ENCODE measurements around the gene THEMIS2. TPM values are rescaled to one million over a fixed set of nuclear protein-coding genes. Genes with fewer than 3 reads are reported as not detected.

The THEMIS2 gene
- total and polyA plus RNA-seq, 2 experiments from 2014 or later: 8.1 to 32.4 TPM

DNA sequence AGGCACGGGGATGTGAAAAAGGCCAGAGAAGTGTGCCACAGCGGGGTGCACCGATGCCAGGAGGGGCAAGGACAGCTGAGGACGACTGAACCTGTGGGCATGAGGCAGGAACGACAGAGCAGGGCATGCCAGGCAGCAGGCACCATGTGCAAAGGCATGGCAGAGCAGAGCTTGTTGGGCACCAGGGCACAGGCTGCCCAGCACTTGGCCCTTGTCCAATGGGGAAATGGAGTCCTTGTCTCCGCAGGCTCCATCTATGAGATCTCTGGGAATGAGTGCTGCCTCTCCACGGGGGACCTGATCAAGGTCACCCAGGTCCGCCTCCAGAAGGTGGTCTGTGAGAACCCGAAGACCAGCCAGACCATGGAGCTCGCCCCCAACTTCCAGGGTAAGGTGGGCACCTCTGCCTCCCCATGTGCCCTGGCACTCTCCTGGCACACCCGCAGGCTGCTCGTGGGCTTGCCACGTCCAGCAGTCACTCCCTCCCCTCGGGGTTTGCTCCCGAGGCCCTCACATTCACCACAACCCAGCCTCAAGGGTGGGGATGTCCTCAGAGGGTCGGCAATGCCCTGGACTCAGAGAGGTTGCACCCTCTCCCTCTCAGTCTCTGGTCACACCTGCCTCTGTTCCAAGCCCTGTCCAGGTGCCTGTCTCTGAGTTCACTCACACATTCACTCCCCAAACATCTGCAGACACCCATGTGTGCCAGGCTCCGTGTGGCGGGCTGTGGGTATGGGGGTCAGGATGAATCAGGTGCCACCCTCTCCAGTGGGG is 4.2 kb downstream of the THEMIS2 start:
- no peaks in the 10 kb centered on the region for H3K79me2 ChIP-seq (replicated peaks; ENCODE audit: insufficient read depth)
- peaks cover 10% of the 10 kb centered on the region; the same call in 2 of the 3 replicates for H3K36me3 Mint-ChIP-seq (ENCODE audit: low read depth)
- no peaks in the 10 kb centered on the region for H4K20me1 ChIP-seq (replicated peaks; ENCODE audit: insufficient read depth)
- no peak for ATAC-seq
- H3K27me3 Mint-ChIP-seq (ENCODE audit: insufficient read depth, low read depth, poor library complexity): peaks cover 15% of the 10 kb centered on the region
- H3K27me3 ChIP-seq (ENCODE audit: insufficient read depth): no peaks in the 10 kb centered on the region
- no peaks in the 10 kb centered on the region for H3K9me3 Mint-ChIP-seq
- H2AFZ ChIP-seq: no peak overlapping the region
- peaks cover 4% of the 10 kb centered on the region for H3K4me1 Mint-ChIP-seq
- TF ChIP-seq ZNF331 (CRISPR knock-in tag; IDR thresholded peaks at IDR 0.05; ENCODE audit: low read depth): no peak
- no peak overlapping the region for H3K4me3 Mint-ChIP-seq
- no peak for DNase-seq (ENCODE audit: low spot score)
- H3K36me3 ChIP-seq (ENCODE audit: insufficient read depth): no peaks in the 10 kb centered on the region
- H3K4me3 ChIP-seq: no peak overlapping the region
- no peaks in the 10 kb centered on the region for H3K4me1 ChIP-seq (ENCODE audit: insufficient read depth)
- no peaks in the 10 kb centered on the region for H3K9me2 ChIP-seq (ENCODE audit: insufficient read depth)
- H3K27ac ChIP-seq (ENCODE audit: low read depth): no peak overlapping the region
- no peaks in the 10 kb centered on the region for H3F3A ChIP-seq (replicated peaks; ENCODE audit: low read depth)
- no peak overlapping the region for H3K27ac Mint-ChIP-seq
- H3K4me2 ChIP-seq: no peak overlapping the region

DNA sequence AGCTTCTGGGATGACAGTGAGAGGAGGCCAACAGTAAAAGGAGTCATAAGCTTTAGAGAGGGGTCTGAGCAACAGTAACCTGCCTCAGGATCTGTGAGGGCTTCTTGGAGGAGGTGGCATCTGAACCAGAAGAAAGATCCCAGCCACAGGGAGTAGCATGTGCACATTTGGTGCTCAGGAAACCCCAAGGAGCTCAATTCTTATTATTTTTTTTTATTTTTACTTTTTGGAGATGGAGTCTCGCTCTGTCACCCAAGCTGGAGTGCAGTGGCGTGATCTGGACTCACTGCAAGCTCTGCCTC is 4.7 kb downstream of the THEMIS2 start:
- peaks cover 12% of the 10 kb centered on the region; the same call in 2 of the 3 replicates for H3K36me3 Mint-ChIP-seq (ENCODE audit: low read depth)
- peaks cover 15% of the 10 kb centered on the region for H3K27me3 Mint-ChIP-seq (ENCODE audit: insufficient read depth, low read depth, poor library complexity)
- no peak for TF ChIP-seq ZNF331 (CRISPR knock-in tag; IDR thresholded peaks at IDR 0.05; ENCODE audit: low read depth)
- TF ChIP-seq, protein P1, sequence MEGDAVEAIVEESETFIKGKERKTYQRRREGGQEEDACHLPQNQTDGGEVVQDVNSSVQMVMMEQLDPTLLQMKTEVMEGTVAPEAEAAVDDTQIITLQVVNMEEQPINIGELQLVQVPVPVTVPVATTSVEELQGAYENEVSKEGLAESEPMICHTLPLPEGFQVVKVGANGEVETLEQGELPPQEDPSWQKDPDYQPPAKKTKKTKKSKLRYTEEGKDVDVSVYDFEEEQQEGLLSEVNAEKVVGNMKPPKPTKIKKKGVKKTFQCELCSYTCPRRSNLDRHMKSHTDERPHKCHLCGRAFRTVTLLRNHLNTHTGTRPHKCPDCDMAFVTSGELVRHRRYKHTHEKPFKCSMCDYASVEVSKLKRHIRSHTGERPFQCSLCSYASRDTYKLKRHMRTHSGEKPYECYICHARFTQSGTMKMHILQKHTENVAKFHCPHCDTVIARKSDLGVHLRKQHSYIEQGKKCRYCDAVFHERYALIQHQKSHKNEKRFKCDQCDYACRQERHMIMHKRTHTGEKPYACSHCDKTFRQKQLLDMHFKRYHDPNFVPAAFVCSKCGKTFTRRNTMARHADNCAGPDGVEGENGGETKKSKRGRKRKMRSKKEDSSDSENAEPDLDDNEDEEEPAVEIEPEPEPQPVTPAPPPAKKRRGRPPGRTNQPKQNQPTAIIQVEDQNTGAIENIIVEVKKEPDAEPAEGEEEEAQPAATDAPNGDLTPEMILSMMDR (conservative IDR thresholded peaks at IDR 0.05; ENCODE audit: low read depth in 2 of 2): no peak
- no peak for TF ChIP-seq STAT1 (IDR thresholded peaks at IDR 0.05; ENCODE audit: unreplicated experiment)
- no peak for TF ChIP-seq ETS1 (IDR thresholded peaks at IDR 0.05)
- TF ChIP-seq POLR2AphosphoS5 (IDR thresholded peaks at IDR 0.05; ENCODE audit: low read depth): no peak
- no peak for TF ChIP-seq CREB1 (CRISPR knock-in tag; IDR thresholded peaks at IDR 0.05; ENCODE audit: low read depth)
- no peak for TF ChIP-seq NANOG (IDR thresholded peaks at IDR 0.05; ENCODE audit: borderline replicate concordance)
- no peak for TF ChIP-seq ZNF462 (CRISPR knock-in tag; IDR thresholded peaks at IDR 0.05)
- no peak for TF ChIP-seq JUNB (IDR thresholded peaks at IDR 0.05; ENCODE audit: unreplicated experiment)
- no peak for TF ChIP-seq EZH2 (IDR thresholded peaks at IDR 0.05; ENCODE audit: low read depth, unreplicated experiment)
- no peak for TF ChIP-seq EZH2phosphoT487 (IDR thresholded peaks at IDR 0.05; ENCODE audit: unreplicated experiment)

More for the DNA sequence above, 4.7 kb downstream of the THEMIS2 start:
- Histone ChIP-seq H3K4me1 (ENCODE audit: insufficient read depth) (no peaks in the 10 kb centered on the region), H3K27me3 (ENCODE audit: insufficient read depth) (no peaks in the 10 kb centered on the region), H3K9me2 (ENCODE audit: insufficient read depth) (no peaks in the 10 kb centered on the region), H3K4me3 (no peak overlapping the region), H4K20me1 (replicated peaks; ENCODE audit: insufficient read depth) (no peaks in the 10 kb centered on the region), H3F3A (replicated peaks; ENCODE audit: low read depth) (no peaks in the 10 kb centered on the region), H2AFZ (no peak overlapping the region), H3K79me2 (replicated peaks; ENCODE audit: insufficient read depth) (no peaks in the 10 kb centered on the region), H3K27ac (ENCODE audit: low read depth) (no peak overlapping the region), H3K4me2 (no peak overlapping the region), H3K36me3 (ENCODE audit: insufficient read depth) (no peaks in the 10 kb centered on the region)
- Mint-ChIP-seq H3K4me1 (peaks cover 4% of the 10 kb centered on the region), H3K9me3 (no peaks in the 10 kb centered on the region), H3K4me3 (no peak overlapping the region), H3K27ac (no peak overlapping the region)
- ATAC-seq (no peak), DNase-seq (ENCODE audit: low spot score) (no peak)
